ENCODE data around the gene FADS2.

The FADS2 gene

DNA sequence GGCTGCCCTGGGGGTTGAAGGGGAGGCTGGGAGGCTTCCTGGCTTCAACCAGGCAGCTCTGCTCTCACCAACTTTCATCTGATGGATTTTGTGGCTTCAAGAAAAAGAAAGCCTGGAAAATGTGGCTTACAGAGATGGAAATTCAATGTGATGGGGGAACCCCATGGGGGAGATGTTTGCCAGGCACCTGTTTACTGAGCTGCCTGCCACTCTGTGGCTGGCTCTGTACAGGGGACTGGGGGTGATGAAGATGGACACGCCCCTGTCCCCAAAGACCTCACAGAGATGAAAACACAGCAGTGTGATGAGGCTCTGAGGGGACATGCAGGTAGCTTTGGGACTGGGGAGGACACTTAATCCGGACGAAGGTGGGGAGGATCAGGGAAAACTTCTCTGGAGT lies 45.8 kb upstream of the FADS2 start:
- no peak for DNase-seq (ENCODE audit: low read depth)
- no peak for TF ChIP-seq CTCF (IDR thresholded peaks at IDR 0.05; ENCODE audit: low read length, missing control alignments)
- H3K4me3 ChIP-seq (replicated peaks; ENCODE audit: low read depth, low read length), result no peak overlapping the region

- no peak for DNase-seq (ENCODE audit: low read depth)
- TF ChIP-seq CTCF (IDR thresholded peaks at IDR 0.05; ENCODE audit: low read length, missing control alignments), result no peak
- H3K4me3 ChIP-seq (replicated peaks; ENCODE audit: low read depth, low read length), result no peak overlapping the region
These were observed 45.3 kb upstream of the FADS2 start for GRCh38 chr11:61782841-61783240.

DNA sequence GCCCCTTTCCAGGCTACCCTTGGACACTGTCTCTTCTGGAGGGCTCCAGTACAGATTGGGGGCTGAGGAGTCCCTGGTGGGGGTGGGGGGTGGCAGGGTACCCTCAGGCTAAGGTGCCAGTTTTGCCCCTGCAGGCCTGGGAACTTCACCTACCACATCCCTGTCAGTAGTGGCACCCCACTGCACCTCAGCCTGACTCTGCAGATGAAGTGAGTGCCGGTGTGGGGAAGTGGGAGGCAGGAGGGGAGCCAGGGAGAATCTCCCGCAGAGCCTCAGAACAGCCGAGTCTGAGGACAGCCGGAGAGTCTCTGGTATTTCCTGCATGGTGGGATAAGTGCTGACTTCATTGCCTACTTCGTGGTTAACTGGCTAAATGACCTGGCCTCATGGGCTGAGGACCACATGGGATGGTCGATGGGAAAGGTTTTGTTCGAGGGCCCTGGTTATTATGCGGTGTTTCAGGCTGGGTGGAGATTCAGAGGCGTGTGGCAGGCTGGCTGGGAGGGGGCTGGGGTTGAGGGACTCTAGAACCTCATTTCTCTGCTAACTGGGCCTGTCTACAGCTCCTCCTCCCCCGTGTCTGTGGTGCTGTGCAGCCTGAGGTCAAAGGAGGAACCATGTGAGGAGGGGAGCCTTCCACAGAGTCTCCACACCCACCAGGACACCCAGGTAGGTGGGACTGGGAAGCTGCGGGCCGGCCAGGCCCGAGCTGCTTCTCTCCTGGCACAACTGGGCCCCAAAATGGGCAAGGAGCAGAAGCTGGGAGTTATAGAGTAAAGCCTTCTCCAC lies 44.2 kb upstream of the FADS2 start:
- H3K4me3 ChIP-seq (replicated peaks; ENCODE audit: low read depth, low read length), result no peak overlapping the region
- TF ChIP-seq CTCF (IDR thresholded peaks at IDR 0.05; ENCODE audit: low read length, missing control alignments), result no peak
- DNase-seq (ENCODE audit: low read depth), result peak; percentile 56

- no peak overlapping the region for H3K4me3 ChIP-seq (replicated peaks; ENCODE audit: low read depth, low read length)
- no peak for TF ChIP-seq CTCF (IDR thresholded peaks at IDR 0.05; ENCODE audit: low read length, missing control alignments)
- DNase-seq (ENCODE audit: low read depth), result no peak
These were observed 43.6 kb upstream of the FADS2 start for GRCh38 chr11:61784506-61784805.

DNA sequence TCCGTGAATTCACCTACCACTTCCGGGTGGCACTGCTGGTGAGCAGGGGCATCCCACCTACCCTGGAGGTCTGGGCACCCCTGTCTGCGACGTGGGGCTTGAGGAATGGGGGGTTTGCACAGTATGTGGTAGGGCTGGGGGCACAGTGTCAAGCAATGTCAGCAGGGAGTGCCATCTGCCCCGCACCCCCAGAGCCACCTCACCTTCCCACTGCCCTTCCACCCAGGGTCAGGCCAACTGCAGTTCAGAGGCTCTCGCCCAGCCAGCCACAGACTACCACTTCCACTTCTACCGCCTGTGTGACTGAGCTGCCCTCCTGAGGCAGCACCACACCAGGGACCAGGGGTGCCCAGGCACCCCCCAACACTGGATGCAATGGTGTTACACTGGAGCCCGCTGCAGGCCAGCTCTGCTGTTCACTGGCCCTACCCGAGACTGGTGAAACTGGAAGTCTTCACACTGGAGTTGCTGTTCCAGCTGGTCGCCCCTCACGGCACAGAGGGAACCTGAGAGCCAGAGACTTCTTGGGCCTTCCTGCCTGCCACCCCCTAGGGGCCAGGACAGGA lies 42.2 kb upstream of the FADS2 start:
- no peak overlapping the region for H3K4me3 ChIP-seq (replicated peaks; ENCODE audit: low read depth, low read length)
- no peak for DNase-seq (ENCODE audit: low read depth)
- no peak for TF ChIP-seq CTCF (IDR thresholded peaks at IDR 0.05; ENCODE audit: low read length, missing control alignments)

DNA sequence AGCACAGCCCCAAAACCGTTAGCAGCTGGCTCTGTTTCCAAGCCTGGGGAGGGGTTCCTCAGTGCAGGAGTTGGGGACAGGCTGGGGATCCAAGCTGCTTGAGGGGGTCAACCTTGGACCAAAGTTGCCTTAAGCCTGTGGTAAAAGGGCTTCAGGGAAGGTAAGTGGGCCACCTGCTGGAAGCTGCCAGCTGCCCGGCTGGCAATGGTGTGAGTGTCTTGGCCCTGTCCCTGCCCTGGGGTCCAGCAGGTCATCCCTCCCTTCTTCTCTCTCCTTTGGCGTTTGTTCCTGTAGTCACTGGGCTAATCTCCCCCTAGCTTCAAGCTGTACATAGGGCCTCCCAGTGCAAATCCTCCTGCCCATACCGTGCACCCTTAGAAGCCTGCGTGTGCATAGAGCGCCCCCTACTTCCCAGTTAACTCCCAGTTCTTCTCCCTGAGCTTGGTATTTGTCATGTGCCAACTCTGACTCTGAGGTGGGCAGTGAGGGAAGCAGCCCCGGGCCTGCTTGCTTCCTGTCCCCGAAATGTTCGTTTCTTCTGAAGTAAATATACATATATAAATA lies 40.1 kb upstream of the FADS2 start:
- H3K4me3 ChIP-seq (replicated peaks; ENCODE audit: low read depth, low read length), result no peak overlapping the region
- TF ChIP-seq CTCF (IDR thresholded peaks at IDR 0.05; ENCODE audit: low read length, missing control alignments), result peak; percentile 77
- DNase-seq (ENCODE audit: low read depth), result peak; percentile 82

Data from fibroblast of pulmonary artery (primary cell).